Nephron (organoid): ENCODE data around the gene SLCO3A1.

ENCODE experiments used
- H3K27ac Mint-ChIP-seq, 3 experiments: 2 replicates each; pipeline ENCODE4 v1.8.0; 2020; ENCODE audit warnings: mixed read lengths in 3 of 3, mild to moderate bottlenecking in 2 of 3, moderate library complexity in 1 of 3
- H3K27me3 Mint-ChIP-seq: 2 replicates; pipeline ENCODE4 v1.8.0; 2021; ENCODE audit warnings: low read depth, mild to moderate bottlenecking, moderate library complexity, mixed read lengths
- H3K36me3 Mint-ChIP-seq: 2 replicates; pipeline ENCODE4 v1.8.0; 2020; ENCODE audit warnings: low read depth, mixed read lengths
- H3K4me1 Mint-ChIP-seq: 2 replicates; pipeline ENCODE4 v1.8.0; 2020; ENCODE audit warnings: mixed read lengths
- H3K4me3 Mint-ChIP-seq, 3 experiments: 2 replicates each; pipeline ENCODE4 v1.8.0; 2020; ENCODE audit warnings: mild to moderate bottlenecking in 3 of 3, mixed read lengths in 3 of 3, moderate library complexity in 2 of 3
- H3K9me3 Mint-ChIP-seq: 2 replicates; pipeline ENCODE4 v1.8.0; 2020; ENCODE audit warnings: mixed read lengths
- TF ChIP-seq, protein P1 (sequence below), 3 experiments: fragments of 200-600 bp; sonication (generic); IDR thresholded peaks; one replicate each; pipeline ENCODE4 v1.5.0; 2021; ENCODE audit warnings: antibody characterized with exemption in 3 of 3; ENCODE audit not compliant: unreplicated experiment in 3 of 3

The SLCO3A1 gene

DNA sequence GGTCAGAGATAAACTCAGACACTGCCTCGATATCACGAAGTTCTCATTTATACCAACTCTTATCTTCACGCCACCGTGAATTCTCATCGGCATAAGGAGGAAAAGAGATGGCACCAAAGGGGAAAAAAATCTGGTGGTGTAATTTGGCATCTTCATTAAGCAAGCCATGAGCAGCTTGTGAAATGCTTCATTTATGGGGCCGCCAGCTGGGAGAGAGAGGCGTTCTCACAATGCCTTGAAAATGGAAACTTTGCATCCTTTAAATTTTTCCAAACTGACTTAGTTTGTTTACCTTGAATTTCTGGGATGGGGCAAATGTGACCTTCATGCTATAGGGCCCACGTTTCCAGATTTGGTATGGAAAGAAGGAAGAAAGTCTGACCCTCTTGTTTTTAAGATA is 297.7 kb downstream of the SLCO3A1 start:
- H3K27ac Mint-ChIP-seq = no peak overlapping the region
- no peaks in the 10 kb centered on the region for H3K36me3 Mint-ChIP-seq
- TF ChIP-seq, protein P1, sequence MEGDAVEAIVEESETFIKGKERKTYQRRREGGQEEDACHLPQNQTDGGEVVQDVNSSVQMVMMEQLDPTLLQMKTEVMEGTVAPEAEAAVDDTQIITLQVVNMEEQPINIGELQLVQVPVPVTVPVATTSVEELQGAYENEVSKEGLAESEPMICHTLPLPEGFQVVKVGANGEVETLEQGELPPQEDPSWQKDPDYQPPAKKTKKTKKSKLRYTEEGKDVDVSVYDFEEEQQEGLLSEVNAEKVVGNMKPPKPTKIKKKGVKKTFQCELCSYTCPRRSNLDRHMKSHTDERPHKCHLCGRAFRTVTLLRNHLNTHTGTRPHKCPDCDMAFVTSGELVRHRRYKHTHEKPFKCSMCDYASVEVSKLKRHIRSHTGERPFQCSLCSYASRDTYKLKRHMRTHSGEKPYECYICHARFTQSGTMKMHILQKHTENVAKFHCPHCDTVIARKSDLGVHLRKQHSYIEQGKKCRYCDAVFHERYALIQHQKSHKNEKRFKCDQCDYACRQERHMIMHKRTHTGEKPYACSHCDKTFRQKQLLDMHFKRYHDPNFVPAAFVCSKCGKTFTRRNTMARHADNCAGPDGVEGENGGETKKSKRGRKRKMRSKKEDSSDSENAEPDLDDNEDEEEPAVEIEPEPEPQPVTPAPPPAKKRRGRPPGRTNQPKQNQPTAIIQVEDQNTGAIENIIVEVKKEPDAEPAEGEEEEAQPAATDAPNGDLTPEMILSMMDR (IDR thresholded peaks at IDR 0.05; ENCODE audit: unreplicated experiment in 3 of 3) = no peak
- H3K27me3 Mint-ChIP-seq = peaks cover 4% of the 10 kb centered on the region
- H3K4me3 Mint-ChIP-seq = no peak overlapping the region
- no peaks in the 10 kb centered on the region for H3K9me3 Mint-ChIP-seq
- H3K4me1 Mint-ChIP-seq = peaks cover 8% of the 10 kb centered on the region

DNA sequence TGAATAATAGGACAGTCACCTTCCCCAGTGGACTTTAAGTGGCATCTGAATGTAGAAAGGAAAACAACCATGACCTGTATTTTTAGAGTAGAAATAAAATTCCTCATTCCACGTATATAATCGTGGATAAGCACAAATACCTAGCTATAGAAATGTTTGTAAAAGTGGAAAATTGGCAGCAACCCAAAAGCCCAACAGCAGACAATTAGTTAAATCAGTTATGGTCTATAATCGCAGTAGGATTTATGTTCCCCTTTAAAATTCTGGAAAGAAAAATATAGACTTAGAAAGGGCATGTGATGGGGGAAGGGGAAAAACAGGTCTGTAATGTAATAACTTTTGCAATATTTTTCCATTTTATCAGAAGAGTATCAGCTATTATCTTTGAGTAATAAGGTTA is 298.2 kb downstream of the SLCO3A1 start:
- H3K9me3 Mint-ChIP-seq = no peaks in the 10 kb centered on the region
- TF ChIP-seq, protein P1 (IDR thresholded peaks at IDR 0.05; ENCODE audit: unreplicated experiment in 3 of 3) = no peak
- H3K36me3 Mint-ChIP-seq = no peaks in the 10 kb centered on the region
- no peak overlapping the region for H3K4me3 Mint-ChIP-seq
- H3K27ac Mint-ChIP-seq = no peak overlapping the region
- H3K4me1 Mint-ChIP-seq = peaks cover 5% of the 10 kb centered on the region
- H3K27me3 Mint-ChIP-seq = peaks cover 4% of the 10 kb centered on the region

DNA sequence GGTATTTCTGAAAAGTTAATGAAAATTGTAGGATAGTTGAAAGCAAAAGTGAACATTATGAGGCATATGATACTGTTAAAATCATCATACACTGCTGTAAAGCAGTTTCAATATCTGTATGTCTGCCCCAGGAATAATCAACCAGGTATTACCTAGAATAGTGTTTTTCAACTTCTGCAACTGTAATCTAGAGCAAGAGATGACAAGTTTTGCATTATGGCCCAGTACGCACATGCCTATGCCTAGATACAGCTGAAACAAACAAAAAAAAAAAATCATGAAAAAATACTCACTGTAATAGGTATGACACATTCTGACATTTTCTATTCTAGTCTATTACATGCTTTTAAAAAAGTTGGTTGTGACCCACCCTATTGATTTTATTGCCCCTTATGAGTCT is 299.5 kb downstream of the SLCO3A1 start:
- Mint-ChIP-seq H3K4me3 (no peak overlapping the region), H3K27me3 (peaks cover 11% of the 10 kb centered on the region), H3K36me3 (no peaks in the 10 kb centered on the region), H3K4me1 (peaks cover 5% of the 10 kb centered on the region), H3K27ac (no peak overlapping the region), H3K9me3 (no peaks in the 10 kb centered on the region)
- TF ChIP-seq, protein P1 (IDR thresholded peaks at IDR 0.05; ENCODE audit: unreplicated experiment in 3 of 3) = no peak

DNA sequence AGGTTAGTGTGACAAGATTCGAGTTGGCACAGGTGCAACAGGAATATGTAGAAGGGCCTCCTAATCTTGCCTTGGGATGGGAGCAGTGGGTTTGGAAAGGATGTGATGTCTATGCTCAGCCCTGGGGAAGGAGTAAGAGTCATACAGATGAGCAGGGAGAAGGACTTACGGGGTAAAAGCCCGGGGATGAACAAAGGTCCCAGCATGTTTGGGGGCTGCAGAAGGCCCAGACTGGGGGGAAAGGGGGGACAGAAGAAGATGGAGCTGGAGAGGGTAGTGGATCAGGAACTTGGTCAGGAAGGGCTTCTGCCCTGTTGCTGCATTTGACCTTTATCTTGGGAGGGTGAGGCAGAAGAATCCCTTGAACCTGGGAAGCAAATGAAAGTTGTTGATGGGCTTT is 300.1 kb downstream of the SLCO3A1 start:
- no peak overlapping the region for H3K27ac Mint-ChIP-seq

DNA sequence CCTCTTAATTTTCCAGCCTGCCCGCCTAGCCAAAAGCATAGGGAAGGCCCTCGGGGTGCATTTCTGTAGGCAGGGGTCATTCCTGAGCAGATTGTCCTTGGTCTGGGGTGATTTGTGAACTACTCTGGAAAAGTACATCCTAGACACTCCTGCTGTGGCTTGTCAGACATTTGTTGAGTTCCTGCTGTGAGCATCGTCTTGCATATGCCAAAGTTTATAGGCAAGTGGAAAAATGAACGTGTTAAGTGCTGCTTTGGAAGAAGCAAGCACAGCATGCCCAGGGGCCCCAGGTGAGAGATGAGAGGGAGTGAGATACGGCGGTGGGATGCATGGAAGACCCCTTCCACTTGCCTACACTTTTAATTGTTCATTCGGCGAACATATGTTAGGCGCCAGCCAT is 302.4 kb downstream of the SLCO3A1 start:
- TF ChIP-seq, protein P1 (IDR thresholded peaks at IDR 0.05; ENCODE audit: unreplicated experiment in 3 of 3) = no peak
- H3K4me3 Mint-ChIP-seq = no peak overlapping the region
- peaks cover 16% of the 10 kb centered on the region for H3K27me3 Mint-ChIP-seq
- H3K36me3 Mint-ChIP-seq = no peaks in the 10 kb centered on the region
- peaks cover 6% of the 10 kb centered on the region for H3K4me1 Mint-ChIP-seq
- H3K9me3 Mint-ChIP-seq = no peaks in the 10 kb centered on the region
- H3K27ac Mint-ChIP-seq = no peak overlapping the region

More for the DNA sequence above, 300.1 kb downstream of the SLCO3A1 start:
- Mint-ChIP-seq H3K4me3 (no peak overlapping the region), H3K27me3 (peaks cover 16% of the 10 kb centered on the region), H3K4me1 (peaks cover 5% of the 10 kb centered on the region), H3K36me3 (no peaks in the 10 kb centered on the region), H3K9me3 (no peaks in the 10 kb centered on the region)
- TF ChIP-seq, protein P1 (IDR thresholded peaks at IDR 0.05; ENCODE audit: unreplicated experiment in 3 of 3) = no peak

DNA sequence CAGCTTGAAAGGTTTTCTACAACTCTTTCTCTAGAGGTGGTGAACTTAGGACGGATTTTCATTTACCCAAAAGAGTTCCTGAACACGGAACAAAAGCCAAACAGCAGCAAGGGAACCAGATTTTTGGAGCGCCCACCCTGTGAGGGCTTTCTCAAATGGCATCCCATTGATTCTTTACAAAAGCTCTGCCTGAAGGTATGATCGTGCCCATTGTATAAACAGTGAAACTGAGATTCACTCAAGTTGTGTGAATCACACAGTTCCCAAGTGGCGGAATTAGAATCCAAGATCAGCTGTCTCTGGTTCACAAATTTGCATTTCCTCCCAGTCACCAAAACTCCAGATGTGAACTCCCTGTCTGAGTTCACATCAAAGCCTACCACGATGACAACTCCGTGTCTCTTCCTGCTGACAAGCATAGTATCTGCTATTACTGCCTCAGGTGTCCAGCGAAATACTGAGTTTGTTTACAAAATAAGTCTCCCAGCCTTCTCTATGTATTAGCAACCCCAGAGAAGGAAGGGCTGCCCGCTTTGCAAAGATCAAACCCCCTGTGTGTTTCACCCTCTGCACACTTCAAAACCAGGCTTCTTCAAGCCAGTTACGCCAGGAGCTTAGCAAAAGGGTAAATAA is 304.3 kb downstream of the SLCO3A1 start:
- Mint-ChIP-seq H3K4me3 (no peak overlapping the region), H3K36me3 (no peaks in the 10 kb centered on the region)
- TF ChIP-seq, protein P1 (IDR thresholded peaks at IDR 0.05; ENCODE audit: unreplicated experiment in 3 of 3) = no peak

More for the DNA sequence above, 304.3 kb downstream of the SLCO3A1 start:
- H3K9me3 Mint-ChIP-seq = no peaks in the 10 kb centered on the region
- peaks cover 16% of the 10 kb centered on the region for H3K27me3 Mint-ChIP-seq
- peaks cover 6% of the 10 kb centered on the region for H3K4me1 Mint-ChIP-seq
- H3K27ac Mint-ChIP-seq = no peak overlapping the region
